Heart right ventricle (tissue), 16 donors: ENCODE measurements around the gene LPCAT4. TPM values are rescaled to one million over a fixed set of nuclear protein-coding genes. Genes with fewer than 3 reads are reported as not detected.

ENCODE experiments used
- ATAC-seq, 8 donors: fragments of 200-7000 bp; cut with Tn5 transposase; one replicate each; pipeline ENCODE4 v1.9.1; 2020; ENCODE audit warnings: mild to moderate bottlenecking in 8 of 8, moderate library complexity in 8 of 8, moderate number of reproducible peaks in 1 of 8
- DNase-seq, 2 donors: peaks; one replicate each; pipeline ENCODE4 v3.0.0-alpha.2; 2020
- H3K27ac ChIP-seq, 10 donors: fragments of 200-600 bp; sonication (generic) in 2 of 10; one replicate each; pipeline versions ENCODE4 v1.5.0 to v1.8.0; 2020 to 2022; ENCODE audit warnings: mild to moderate bottlenecking in 3 of 10
- H3K27me3 ChIP-seq, 7 donors: fragments of 200-600 bp; one replicate each; pipeline ENCODE4 v1.8.0; 2021 to 2022; ENCODE audit warnings: mild to moderate bottlenecking in 2 of 7
- H3K36me3 ChIP-seq, 9 donors: fragments of 200-600 bp; sonication (generic) in 1 of 9; one replicate each; pipeline versions ENCODE4 v1.5.0 to v1.8.0; 2020 to 2022; ENCODE audit warnings: mild to moderate bottlenecking in 2 of 9
- H3K4me1 ChIP-seq, 9 donors: fragments of 200-600 bp; sonication (generic) in 1 of 9; one replicate each; pipeline versions ENCODE4 v1.5.0 to v1.8.0; 2020 to 2022; ENCODE audit warnings: mild to moderate bottlenecking in 4 of 9
- H3K4me3 ChIP-seq, 10 donors: fragments of 200-600 bp; sonication (generic) in 2 of 10; one replicate each; pipeline versions ENCODE4 v1.5.0 to v1.8.0; 2020 to 2022; ENCODE audit warnings: mild to moderate bottlenecking in 7 of 10, moderate library complexity in 2 of 10
- H3K9me3 ChIP-seq, 11 donors: fragments of 200-600 bp in 10 of 11; sonication (generic) in 2 of 11; one replicate each; pipeline versions ENCODE4 v1.5.0 to v1.8.0; 2013 to 2022; ENCODE audit warnings: mild to moderate bottlenecking in 2 of 11, control low read depth in 1 of 11, moderate library complexity in 1 of 11
- WGBS, 2 donors: extraction: QIAGEN DNeasy Blood & Tissue Kit; methylation state at CpG; one replicate each; pipeline ENCODE4 v1.1.7; 2013; ENCODE audit warnings: inconsistent platforms in 1 of 2; 5-methylcytosine and 5-hydroxymethylcytosine counted together
- intact Hi-C, 10 donors: fragments of 100-400 bp; cut with DNase I; formaldehyde crosslinking; loops; one replicate each; pipeline versions ENCODE4 v1.11.1 to v1.14.2; 2022
- polyA plus RNA-seq, 2 donors: library from polyadenylated mRNA; stranded (reverse); fragments of 200-250 nt; gene quantifications; one replicate each; pipeline ENCODE4 v1.2.3, GENCODE V29; 2013
- total RNA-seq, 10 donors: library from RNA; stranded (reverse); fragmentation: NEBNext Ultra II Directional in 3 of 10; extraction: Animal tissue kit (Norgen Biotek cat#: 25700) in 3 of 10; gene quantifications; one replicate each; pipeline versions ENCODE4 v1.2.1 to v1.2.4, GENCODE V29; 2021 to 2023
- TF ChIP-seq, protein P1 (sequence below), 9 donors: fragments of 200-600 bp; sonication (generic) in 2 of 9; IDR thresholded peaks; one replicate each; pipeline versions ENCODE4 v1.5.0 to v1.8.0; 2021 to 2022; ENCODE audit warnings: antibody characterized with exemption in 9 of 9, mild to moderate bottlenecking in 5 of 9, moderate library complexity in 1 of 9
- donor health status: Arrhythmogenic right ventricular cardiomyopathy.
- donor health status: ischemic (EF 13 %, LVEDD 7.1; RV severe dilation, severe dysfunction).
- donor health status: healthy with polysubstance abuse.
- donor health status: DM: no; HTN: yes; CAD: no.
- donor health status: DM: no; HTN: no; CAD: no.
- donor health status: ischemic (EF 25% LVEDD 6.9; RV normal size, moderate dysfunction).
- donor health status: ischemic (EF 25% LVEDD 5.7; RV mildly dilated, moderate dysfunction).
- donor health status: healthy.
- donor health status: DM: yes; HTN: yes; CAD: no.
- donor health status: Ischemic cardiomyopathy.
- donor health status: ischemic (EF 35%, LVEDD 5.7; RV mildly dilated, moderate dysfunction).
- donor health status: nonischemic (EF 11% LVEDD 7.7; RV severe dilation, severe dysfunction).
- donor health status: DM: yes; HTN: yes; CAD: no.
- donor health status: PGD.
- donor health status: ischemic (EF 29% LVEDD 5.4; RV normal size, mild dysfunction).
- donor health status: nonischemic (EF 23%, LVEDD 6.1; RV moderate dilation, normal function).

LPCAT4 gene
- total and polyA plus RNA-seq, 12 donors = 15.1 to 110 (median 50.6) TPM

DNA sequence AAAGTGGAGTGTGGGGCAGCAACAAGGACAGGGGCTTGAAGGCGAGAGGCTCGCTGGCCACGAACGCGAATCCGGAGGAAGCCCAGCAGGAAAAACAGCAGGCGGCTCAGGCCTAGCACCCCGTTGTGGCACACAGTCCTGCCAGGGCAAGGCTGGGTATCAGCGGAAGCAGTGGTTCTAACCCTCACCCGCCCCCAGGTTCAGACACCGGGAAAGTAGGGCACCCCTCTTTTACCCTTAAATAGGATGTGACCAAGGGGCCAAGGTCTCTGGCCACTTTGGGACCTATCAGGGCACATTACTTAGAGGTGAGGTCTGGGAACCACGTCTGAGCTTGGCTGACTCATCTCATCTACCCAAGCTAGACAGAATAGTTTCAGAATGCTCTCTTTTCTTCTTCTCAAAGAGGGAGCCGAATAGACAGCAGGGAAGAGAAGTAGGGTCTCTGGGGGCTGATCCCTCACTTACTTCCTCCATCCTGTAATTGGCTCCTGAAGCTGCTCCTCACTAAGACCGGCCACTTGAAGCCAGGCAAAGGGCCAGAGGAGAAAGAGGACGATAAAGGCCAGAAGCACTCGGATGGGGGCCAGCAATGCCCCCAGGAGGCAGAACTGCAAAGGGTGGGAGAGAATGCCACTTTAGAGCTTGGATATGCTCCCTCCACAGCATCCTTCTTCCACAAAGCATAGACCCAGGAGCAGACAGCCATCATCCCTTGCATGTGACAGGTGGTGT is 1.7 kb downstream of the LPCAT4 start:
- H3K4me3 ChIP-seq = peak overlapping the region in 8 of 10 donors; percentile 82 to 99 (median 95)
- peaks cover 0 to 26% (median 23%) of the 10 kb centered on the region in 9 donors for H3K4me1 ChIP-seq
- intact Hi-C loops = loop anchor here in 8 of 10 donors (2.0 to 10.0 kb wide), 10 partner anchors 20 to 602 kb away; partner anchors contain the start of genes EMC7 (in 4 of the 8), PGBD4 (in 4 of the 8), AQR (in 1 of the 8) and GOLGA8B (in 1 of the 8)
- H3K9me3 ChIP-seq = no peaks in the 10 kb centered on the region
- peaks cover 0 to 39% (median 15%) of the 10 kb centered on the region in 9 donors for H3K36me3 ChIP-seq
- no peaks in the 10 kb centered on the region for H3K27me3 ChIP-seq
- TF ChIP-seq, protein P1, sequence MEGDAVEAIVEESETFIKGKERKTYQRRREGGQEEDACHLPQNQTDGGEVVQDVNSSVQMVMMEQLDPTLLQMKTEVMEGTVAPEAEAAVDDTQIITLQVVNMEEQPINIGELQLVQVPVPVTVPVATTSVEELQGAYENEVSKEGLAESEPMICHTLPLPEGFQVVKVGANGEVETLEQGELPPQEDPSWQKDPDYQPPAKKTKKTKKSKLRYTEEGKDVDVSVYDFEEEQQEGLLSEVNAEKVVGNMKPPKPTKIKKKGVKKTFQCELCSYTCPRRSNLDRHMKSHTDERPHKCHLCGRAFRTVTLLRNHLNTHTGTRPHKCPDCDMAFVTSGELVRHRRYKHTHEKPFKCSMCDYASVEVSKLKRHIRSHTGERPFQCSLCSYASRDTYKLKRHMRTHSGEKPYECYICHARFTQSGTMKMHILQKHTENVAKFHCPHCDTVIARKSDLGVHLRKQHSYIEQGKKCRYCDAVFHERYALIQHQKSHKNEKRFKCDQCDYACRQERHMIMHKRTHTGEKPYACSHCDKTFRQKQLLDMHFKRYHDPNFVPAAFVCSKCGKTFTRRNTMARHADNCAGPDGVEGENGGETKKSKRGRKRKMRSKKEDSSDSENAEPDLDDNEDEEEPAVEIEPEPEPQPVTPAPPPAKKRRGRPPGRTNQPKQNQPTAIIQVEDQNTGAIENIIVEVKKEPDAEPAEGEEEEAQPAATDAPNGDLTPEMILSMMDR (IDR thresholded peaks at IDR 0.05) = no peak
- DNase-seq = peak; percentile 45 to 59
- peak overlapping the region; percentile 6 to 100 (median 99) for H3K27ac ChIP-seq
- peak in 4 of 8 donors; percentile 22 to 34 (median 34) for ATAC-seq
- 69 to 76% methylated on average over 16 of the region's 16 CpGs for WGBS, 2 donors

DNA sequence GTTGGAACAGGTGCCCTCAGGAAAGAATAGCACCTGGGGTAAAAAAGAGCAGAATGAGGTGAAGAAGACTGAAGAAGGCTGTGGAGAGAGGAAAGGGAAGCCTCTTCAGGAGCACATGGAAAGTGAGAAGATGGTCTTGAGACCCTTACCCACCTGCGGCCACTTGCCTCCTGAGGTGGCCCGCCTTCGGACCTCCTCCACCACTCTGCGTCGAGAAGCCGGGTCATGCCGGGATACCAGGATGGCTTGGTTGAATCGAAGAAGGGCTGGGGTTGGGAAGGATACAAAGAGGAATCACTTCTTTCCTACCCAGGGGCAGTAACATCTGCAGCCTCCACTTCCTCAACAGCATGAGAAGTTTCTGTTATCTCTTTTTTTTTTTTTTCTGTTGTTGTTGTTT is 3.0 kb downstream of the LPCAT4 start:
- ATAC-seq = no peak
- intact Hi-C loops = loop anchor here in 6 of 10 donors (2.0 to 10.0 kb wide), 4 partner anchors 19 to 259 kb away; partner anchors contain the start of genes EMC7 (in 3 of the 6), PGBD4 (in 3 of the 6) and GOLGA8B (in 1 of the 6)
- WGBS, 2 donors = 93% methylated on average over 8 of the region's 8 CpGs

DNA sequence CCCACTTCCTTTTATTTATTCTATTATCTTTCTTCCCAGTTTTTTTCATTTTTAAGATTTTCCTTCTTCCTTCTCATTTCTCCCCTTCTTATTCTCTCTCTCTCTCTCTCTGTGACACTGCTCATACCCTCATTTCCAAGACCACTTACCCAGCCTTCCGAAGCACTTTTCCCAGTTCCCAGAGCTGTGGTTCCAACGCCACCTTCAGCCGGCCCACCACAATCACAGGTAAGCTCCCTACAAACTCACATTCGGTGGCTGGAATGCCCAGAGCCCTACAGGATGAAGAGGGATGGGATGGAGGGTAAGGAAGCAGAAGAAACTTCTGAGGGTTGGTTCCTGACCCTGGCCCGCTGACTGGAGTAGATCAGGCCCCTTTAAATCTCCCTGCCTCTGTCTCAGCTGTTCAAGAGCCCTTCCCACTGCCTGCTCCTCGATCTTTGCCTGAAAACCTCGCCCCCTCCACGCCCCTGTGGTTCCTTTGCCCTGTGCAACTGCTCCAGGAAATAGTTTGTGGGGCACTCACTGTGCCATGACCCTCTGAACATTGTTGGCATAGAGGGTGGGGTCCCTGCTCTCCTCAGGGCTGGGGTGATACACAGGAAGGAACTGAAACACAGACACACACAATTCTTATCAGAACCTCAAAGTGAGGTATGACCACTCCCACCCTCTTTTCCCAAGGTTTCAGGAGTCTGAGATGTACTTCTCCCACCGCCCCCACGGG is 4.8 kb downstream of the LPCAT4 start:
- intact Hi-C loops = loop anchor here in 6 of 10 donors (10.0 kb wide), 3 partner anchors 117 to 257 kb away; partner anchors contain the start of genes EMC7 (in 3 of the 6), PGBD4 (in 3 of the 6) and GOLGA8B (in 1 of the 6)
- H3K4me1 ChIP-seq = peaks cover 0 to 21% (median 16%) of the 10 kb centered on the region in 9 donors
- no peaks in the 10 kb centered on the region for H3K27me3 ChIP-seq
- no peak for ATAC-seq
- no peak for DNase-seq
- no peak overlapping the region for H3K4me3 ChIP-seq
- H3K36me3 ChIP-seq = peaks cover 0 to 70% (median 28%) of the 10 kb centered on the region in 9 donors
- WGBS, 2 donors = 80 to 84% methylated on average over 10 of the region's 10 CpGs
- no peak overlapping the region for H3K27ac ChIP-seq
- TF ChIP-seq, protein P1 (IDR thresholded peaks at IDR 0.05) = no peak
- no peaks in the 10 kb centered on the region for H3K9me3 ChIP-seq

More for the DNA sequence above, 3.0 kb downstream of the LPCAT4 start:
- no peaks in the 10 kb centered on the region for H3K27me3 ChIP-seq
- TF ChIP-seq, protein P1 (IDR thresholded peaks at IDR 0.05) = no peak
- H3K27ac ChIP-seq = no peak overlapping the region
- peaks cover 0 to 51% (median 25%) of the 10 kb centered on the region in 9 donors for H3K36me3 ChIP-seq
- DNase-seq = no peak
- peaks cover 0 to 26% (median 23%) of the 10 kb centered on the region in 9 donors for H3K4me1 ChIP-seq
- no peaks in the 10 kb centered on the region for H3K9me3 ChIP-seq
- no peak overlapping the region for H3K4me3 ChIP-seq

DNA sequence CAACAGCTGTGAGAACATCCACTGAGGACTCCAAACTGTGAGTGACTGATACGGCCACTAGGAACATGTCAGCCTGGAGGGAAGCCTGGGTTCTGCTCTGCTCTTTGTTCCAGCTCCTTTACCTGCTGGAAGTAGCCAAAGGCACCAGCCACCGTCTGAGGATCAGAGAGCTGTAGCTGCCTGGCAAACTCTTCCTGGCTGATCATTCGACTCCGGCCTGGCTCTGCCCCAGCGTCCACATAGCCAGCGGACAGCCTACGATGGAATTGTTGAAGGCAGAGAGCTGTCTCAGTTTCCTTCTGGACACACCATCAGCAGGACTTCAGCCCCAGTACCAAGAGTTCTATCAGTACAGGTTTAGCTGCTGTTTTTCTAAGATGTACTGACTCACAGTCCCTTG is 5.7 kb downstream of the LPCAT4 start:
- Histone ChIP-seq H3K36me3 (peaks cover 0 to 79% (median 28%) of the 10 kb centered on the region in 9 donors), H3K4me1 (peaks cover 0 to 19% (median 16%) of the 10 kb centered on the region in 9 donors), H3K27me3 (no peaks in the 10 kb centered on the region), H3K4me3 (no peak overlapping the region), H3K9me3 (no peaks in the 10 kb centered on the region), H3K27ac (no peak overlapping the region)
- 82 to 91% methylated on average over 7 of the region's 7 CpGs for WGBS, 2 donors
- DNase-seq (no peak), ATAC-seq (no peak)
- intact Hi-C loops = loop anchor here in 6 of 10 donors (10.0 kb wide), 3 partner anchors 116 to 256 kb away; partner anchors contain the start of genes EMC7 (in 3 of the 6), PGBD4 (in 3 of the 6) and GOLGA8B (in 1 of the 6)
- TF ChIP-seq, protein P1 (IDR thresholded peaks at IDR 0.05) = no peak
